Activated CD4-positive, CD25-positive, alpha-beta regulatory T cell (primary cell): ENCODE data around the gene FIG4.
"Not testable (repeated sequence)": the region's sequence is repeated elsewhere in the genome, so short reads cannot be mapped to it uniquely, and the experiment has no call there.

ENCODE experiments used
- DNase-seq, 4 experiments: peaks; one replicate each; lab custom pipeline; 2025; lab: John Stamatoyannopoulos, UW

Gene FIG4

DNA sequence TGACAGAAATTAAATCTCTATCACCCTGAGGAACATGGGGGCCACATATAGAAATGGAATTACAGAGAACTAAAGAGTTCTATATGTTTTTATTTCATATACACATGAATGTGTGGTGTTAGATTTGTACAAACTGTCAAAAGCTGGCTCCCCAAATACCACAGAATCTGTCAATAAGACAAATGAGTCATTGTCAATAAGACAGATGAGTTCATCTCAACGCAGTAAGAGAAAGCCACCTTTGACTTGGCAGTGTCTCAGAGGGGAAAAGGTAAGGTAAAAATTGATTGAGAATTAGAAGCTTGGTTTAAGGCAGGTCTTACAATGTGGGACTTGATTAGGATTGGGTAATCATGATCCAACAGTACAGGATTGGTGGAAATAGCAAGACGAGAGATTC, 162.9 kb downstream of the FIG4 start:
- no peak for DNase-seq

DNA sequence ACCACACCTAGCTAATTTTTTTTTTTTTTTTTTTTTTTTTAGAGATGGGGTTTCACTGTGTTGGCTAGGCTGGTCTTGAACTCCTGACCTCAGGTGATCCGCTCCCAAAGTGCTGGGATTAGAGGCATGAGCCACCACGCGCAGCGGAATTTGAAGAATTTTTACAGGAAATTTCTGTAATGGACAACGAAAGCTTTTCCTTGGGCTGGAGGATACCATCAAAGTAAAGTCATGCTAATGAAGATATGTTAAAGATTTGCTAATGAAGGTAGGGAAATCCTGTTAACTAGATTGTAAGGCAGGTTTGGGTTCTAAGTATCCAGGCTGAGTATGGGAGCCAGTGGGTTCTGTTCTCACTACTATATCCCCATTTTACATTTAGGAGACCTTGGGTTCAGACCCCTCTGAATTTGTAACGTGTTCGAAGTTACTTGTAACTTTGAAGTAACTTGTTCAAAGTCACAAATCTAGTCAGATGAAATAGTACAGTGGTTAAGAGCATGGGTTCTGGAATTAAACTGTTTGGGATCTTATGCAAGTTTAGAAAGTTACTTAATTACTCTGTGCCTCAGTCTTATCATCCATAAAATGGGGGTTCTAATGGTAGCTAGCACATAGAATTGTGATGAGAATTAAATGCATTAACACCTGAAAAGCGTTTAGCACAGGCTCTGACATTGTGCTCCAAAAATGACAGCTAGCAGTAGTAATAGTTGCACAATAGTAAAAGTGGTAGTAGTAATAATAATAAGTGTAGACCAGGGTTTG, 163.6 kb downstream of the FIG4 start:
- no peak for DNase-seq

DNA sequence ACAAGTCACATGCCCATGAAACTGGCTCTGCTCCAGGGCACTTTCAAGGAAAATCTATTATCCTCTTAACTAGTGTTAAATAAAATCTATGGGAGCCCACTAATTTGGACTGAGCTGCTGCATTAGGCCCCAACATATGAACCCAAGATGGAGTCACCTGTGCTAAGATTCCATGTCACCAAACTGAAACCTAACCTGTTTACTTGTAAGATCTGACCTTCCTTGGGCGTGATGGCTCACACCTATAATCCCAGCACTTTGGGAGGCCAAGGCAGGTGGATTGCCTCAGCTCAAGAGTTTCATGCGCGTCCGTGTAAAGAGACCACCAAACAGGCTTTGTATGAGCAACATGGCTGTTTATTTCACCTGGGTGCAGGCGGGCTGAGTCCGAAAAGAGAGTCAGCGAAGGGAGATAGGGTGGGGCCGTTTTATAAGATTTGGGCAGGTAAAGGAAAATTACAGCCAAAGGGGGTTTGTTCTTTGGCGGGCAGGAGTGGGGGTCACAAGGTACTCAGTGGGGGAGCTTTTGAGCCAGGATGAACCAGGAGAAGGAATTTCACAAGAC, 164.5 kb downstream of the FIG4 start:
- not testable (repeated sequence) for DNase-seq

DNA sequence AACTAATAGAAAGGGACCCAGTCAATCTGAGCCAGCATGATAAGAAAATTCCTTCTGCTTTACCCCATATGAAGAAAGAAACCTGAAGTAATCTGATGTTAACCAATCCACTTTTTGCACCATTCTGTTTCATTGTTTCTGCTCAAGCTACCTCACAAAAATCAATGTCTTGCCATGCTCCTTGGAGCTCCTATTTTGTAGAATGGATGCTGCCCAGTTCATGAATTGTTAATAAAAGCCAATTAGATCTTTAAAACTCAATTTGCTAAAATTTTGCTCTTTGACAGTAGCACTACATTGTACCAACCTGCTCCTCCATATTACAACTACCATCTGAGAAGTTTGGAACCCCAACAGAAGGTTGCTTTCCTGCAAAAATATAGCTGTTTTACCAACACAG, 170.8 kb downstream of the FIG4 start:
- no peak for DNase-seq

DNA sequence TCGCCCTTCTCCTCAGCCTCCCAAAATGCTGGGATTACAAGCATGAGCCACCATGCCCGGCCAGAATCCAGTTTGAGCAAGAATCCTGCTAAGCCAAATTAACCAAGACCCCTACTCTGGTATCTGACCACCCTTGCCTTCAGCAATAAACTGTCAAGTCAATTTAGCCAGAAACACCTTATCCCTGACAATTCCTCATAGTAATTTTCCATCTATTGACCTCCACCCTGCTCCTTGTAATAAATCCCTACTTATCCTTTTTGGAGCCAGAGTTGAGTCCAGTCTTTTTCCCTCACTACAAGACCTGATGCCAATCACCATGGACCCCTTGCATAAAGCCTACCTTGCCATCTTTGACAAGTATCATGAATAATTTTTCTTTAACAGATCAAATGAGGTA, 173.0 kb downstream of the FIG4 start:
- DNase-seq = no peak

DNA sequence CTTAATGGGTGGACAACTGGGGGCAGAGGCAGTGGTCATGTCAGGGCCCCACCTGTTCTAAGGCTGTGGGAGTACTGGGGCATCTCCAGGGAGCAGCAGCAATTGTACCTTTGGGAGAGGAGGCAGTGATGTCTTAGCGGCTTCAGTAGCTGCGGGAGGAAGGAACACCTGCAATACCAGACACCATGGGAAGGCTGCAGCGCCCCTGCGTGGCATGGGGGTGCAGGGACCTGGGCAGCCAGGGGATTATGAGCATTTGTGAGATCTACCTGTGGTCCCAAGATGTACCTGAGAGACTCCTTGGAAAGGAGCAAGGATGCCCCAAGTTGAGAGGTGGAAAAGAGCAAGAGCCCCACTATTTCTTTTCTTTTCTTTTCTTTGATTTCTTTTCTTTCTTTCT, 174.9 kb downstream of the FIG4 start:
- no peak for DNase-seq

DNA sequence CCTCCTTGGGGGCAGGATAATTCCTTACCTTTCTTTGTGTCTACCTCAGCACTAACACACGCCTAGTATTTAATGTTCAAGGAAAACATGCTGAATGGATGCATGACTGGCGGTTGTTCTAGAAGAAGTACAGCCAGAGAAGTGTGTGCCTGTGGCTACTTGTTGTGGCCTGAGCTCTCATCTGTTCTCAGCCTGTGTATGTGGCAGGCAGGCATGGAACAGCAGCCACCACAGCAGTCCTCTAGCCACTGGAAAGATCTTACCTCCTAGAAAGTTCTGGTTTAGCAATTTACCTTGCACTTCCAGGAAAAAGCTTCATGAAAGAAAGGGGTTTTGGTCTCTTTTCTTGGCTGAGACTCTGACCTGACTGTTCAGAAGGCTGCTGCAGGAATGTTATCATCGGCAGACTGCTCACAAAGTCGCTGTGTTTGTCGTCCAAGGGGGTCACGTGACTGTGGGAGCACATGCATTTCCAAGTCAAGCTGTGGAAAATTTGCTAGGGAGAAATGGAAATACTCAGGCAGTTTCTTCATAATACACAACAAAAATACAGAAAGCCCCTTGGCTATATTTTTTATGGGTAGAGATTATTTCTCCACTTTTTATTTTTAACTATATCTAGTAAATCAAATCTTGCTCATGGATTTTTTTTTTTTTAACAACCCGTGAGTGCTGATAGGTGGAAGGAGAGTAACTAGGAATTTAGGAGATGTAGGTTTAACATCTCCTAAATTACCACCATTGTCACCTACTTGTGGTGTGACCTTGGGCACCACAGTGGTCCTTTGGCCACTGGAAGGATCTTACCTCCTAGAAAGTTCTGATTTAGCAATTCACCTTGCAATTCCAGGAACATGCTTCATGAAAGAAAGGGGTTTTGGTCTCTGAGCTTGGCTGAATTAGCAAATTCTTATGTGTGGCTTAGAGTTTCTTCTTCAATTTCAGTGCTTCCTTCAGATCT, 176.2 kb downstream of the FIG4 start:
- no peak for DNase-seq

DNA sequence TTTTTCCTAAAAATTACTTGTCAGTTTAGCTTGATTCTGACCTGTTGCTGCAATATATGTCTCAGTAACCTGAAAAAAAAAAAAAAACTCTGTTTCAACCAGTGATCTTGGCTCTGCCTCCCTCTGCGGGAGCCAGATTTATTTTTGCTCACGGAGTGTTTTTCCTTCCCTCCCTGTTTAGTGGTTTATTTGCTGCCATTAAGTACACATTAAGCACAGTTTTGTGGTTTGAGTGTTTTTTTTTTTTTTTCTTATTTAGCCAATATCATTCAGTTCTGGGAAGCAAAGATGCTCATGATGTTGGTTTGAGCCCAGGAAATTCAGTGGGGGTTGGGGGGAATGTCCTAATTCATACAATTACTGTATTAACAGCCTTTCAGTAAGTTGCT, 176.9 kb downstream of the FIG4 start:
- no peak for DNase-seq

DNA sequence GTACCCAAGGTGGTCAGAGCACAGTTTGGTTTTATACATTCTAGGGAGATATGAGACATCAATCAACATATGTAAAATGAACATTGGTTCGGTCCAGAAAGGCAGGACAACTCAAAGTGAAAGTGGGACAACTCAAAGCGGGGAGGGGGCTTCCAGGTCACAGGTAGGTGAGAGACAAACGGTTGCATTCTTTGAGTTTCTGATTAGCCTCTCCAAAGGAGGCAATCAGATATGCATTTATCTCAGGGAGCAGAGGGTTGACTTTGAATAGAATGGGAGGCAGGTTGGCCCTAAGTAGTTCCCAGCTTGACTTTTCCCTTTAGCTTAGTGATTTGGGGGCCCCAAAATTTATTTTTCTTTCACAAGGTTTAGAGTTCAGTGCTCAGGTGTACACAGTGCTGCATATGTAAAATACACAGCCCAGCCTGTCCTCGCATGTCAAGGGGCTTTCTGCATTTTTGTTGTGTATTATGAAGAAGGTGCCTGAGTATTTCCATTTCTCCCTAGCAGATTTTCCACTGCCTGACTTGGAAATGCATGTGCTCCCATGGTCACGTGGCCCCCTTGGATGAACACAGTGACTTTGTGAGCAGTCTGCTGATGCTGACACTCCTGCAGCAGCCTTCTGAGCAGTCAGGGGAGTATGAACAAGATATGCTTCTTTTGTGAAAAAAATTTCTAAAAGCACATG, 178.4 kb downstream of the FIG4 start:
- DNase-seq = not testable (repeated sequence)

DNA sequence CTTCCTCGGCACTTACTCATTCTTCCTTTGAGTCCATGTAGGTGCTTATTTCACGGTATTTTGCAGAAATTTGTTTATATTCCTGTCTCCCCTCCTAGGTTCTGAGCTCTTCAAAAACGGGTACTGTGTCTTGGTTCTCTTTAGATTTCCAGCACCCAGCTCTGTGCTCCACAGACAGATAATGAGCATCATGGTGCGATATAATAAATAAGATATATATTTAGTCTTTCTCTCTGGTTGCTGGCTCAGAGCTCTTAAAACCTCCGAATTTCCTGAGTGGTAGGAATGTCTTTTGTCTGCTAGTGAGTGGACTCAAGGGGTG, 179.0 kb downstream of the FIG4 start:
- no peak for DNase-seq

DNA sequence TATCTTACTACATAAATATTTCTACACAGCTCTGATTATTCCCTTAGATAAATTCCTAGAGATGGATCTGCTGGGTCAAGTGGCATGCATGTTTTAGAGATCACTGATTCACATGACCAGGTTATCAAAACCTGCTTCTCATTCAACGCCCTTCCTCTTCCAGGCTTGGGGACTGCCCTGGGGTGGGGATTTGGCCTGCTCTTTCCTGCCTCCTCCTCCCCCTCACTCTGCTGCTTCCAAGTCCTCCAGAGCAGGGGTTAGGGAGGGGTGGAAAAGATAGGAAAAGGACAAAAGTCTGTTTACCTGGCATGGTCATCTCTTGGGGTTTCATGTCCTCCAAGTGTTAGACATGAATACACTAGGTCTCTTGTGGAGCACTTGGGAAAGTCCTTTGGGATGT, 181.5 kb downstream of the FIG4 start:
- DNase-seq = no peak

DNA sequence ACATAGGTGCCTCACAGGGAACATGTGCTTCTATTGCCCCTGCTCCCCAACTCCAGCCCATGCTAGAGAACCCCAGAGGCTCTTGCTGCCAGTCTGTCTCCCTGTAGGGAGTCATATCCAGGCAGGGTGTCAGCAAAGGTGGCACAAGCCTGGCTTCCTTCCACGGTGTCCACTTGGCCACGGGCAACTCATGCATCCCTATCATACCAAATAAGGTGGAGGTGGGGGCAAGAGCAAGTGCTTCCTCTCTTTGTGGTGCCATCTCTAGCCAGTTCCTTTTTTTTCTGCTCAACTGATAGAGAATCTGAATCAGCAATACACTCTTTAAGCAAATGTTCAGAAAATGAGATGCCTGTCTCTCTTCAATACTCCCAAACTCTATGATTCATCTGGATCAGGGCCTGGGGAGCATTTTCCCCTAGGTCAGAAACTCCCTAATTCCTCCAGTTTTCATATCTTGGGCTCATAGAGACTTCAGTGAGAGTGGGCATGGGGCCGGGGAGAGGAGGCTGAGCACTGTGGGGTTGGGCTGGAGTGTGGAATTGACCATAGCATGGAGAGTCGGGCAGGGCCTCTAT, 182.0 kb downstream of the FIG4 start:
- no peak for DNase-seq

DNA sequence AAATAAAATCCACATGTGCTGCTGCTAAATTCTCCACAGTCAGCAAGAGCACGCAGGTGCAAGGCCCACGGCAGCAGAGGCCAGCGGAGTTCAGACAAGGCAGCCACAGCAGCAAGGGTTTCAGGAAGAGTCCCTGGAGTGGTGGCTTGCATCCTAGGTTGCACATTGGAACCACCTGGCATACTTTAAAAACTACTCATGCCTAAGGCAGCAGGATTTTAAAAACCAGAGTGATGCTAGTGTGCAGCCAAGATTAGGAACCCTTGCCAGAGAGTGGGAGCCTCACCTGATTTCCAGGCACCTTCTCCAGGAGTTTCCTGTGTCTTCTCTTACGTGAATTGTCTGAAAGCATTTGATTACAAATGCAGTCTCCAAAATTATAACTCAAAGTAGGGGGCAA, 183.0 kb downstream of the FIG4 start:
- no peak for DNase-seq

DNA sequence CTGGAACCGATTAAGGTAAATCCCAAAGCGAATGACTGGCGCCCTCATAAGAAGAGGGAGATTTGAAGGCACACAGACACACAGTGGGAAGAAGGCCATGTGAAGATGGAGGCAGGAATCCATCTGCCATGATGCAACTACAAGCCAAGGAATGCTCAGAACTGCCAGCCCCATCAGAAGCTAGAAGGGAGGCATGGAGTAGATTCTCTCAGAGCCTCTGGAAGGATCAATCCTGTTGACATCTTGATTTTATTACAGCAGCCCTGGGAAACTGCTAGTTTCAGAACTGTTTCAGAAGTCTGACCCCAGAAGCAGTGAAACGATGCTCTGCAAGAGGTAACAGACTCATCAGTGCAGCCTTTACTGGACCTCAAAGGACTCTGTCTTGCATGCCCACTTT, 183.5 kb downstream of the FIG4 start:
- no peak for DNase-seq
